Aorta (tissue), 5 donors: Measurements from ENCODE around the gene PRPH. TPM values are rescaled to one million over a fixed set of nuclear protein-coding genes. Genes with fewer than 3 reads are reported as not detected.
"Not testable (repeated sequence)": the region's sequence is repeated elsewhere in the genome, so short reads cannot be mapped to it uniquely, and the experiment has no call there.

ENCODE experiments used
- ATAC-seq: fragments of 200-7000 bp; cut with Tn5 transposase; one replicate; pipeline ENCODE4 v1.9.1; 2022; ENCODE audit warnings: moderate library complexity; ENCODE audit not compliant: low FRiP score
- DNase-seq, 2 donors: peaks; one replicate each; pipeline ENCODE4 v3.0.0-alpha.2; 2020
- H3K27ac ChIP-seq, 2 donors: one replicate each; pipeline ENCODE4 v1.5.1; 2013; ENCODE audit warnings: low read length in 2 of 2, mild to moderate bottlenecking in 2 of 2, moderate library complexity in 2 of 2, control low read depth in 1 of 2, inconsistent platforms in 1 of 2, low read depth in 1 of 2
- H3K27me3 ChIP-seq, 2 donors: one replicate each; pipeline ENCODE4 v1.6.1; 2013; ENCODE audit warnings: control low read depth in 1 of 2, low read length in 1 of 2, mild to moderate bottlenecking in 1 of 2, moderate library complexity in 1 of 2; ENCODE audit not compliant: insufficient read depth in 2 of 2, control insufficient read depth in 1 of 2
- H3K36me3 ChIP-seq, 2 donors: one replicate each; pipeline ENCODE4 v1.6.1; 2013; ENCODE audit warnings: control low read depth in 1 of 2, low read length in 1 of 2, mild to moderate bottlenecking in 1 of 2; ENCODE audit not compliant: insufficient read depth in 2 of 2, control insufficient read depth in 1 of 2
- H3K4me1 ChIP-seq, 2 donors: one replicate each; pipeline ENCODE4 v1.6.1; 2013; ENCODE audit warnings: low read length in 2 of 2, control low read depth in 1 of 2, mild to moderate bottlenecking in 1 of 2, moderate library complexity in 1 of 2; ENCODE audit not compliant: insufficient read depth in 2 of 2, control insufficient read depth in 1 of 2
- H3K4me3 ChIP-seq, 2 donors: one replicate each; pipeline ENCODE4 v1.5.1; 2013; ENCODE audit warnings: low read length in 2 of 2, control low read depth in 1 of 2, mild to moderate bottlenecking in 1 of 2
- H3K9me3 ChIP-seq: one replicate; pipeline ENCODE4 v1.6.1; 2013; ENCODE audit warnings: mild to moderate bottlenecking, low read length; ENCODE audit not compliant: control insufficient read depth
- WGBS, 2 donors: extraction: QIAGEN DNeasy Blood & Tissue Kit; methylation state at CpG; one replicate each; pipeline ENCODE4 v1.1.7; 2013; 5-methylcytosine and 5-hydroxymethylcytosine counted together
- intact Hi-C, 2 donors: fragments of 100-400 bp; cut with DNase I; formaldehyde crosslinking; loops; one replicate each; pipeline versions ENCODE4 v1.14.2 to v1.15.0; 2022
- polyA plus RNA-seq, 2 donors: library from polyadenylated mRNA; stranded (reverse); fragments of 200-250 nt; gene quantifications; one replicate each; pipeline ENCODE4 v1.2.3, GENCODE V29; 2013
- total RNA-seq, 2 donors: library from RNA; stranded (reverse); fragmentation: NEBNext Ultra II Directional; extraction: Animal tissue kit (Norgen Biotek cat#: 25700); gene quantifications; one replicate each; pipeline ENCODE4 v1.2.1, GENCODE V29; 2021
- donor health status: healthy with polysubstance abuse.
- donor health status: Bipolar disorder and iron deficiency.
- donor health status: DM: no; HTN: no; CAD: no.
- donor health status: DM: no; HTN: no; CAD: no.
- donor health status: DM: yes; HTN: yes; CAD: no.

The PRPH gene
- total and polyA plus RNA-seq, 4 donors = 0.49 to 13.8 (median 5.4) TPM; not detected in 1

DNA sequence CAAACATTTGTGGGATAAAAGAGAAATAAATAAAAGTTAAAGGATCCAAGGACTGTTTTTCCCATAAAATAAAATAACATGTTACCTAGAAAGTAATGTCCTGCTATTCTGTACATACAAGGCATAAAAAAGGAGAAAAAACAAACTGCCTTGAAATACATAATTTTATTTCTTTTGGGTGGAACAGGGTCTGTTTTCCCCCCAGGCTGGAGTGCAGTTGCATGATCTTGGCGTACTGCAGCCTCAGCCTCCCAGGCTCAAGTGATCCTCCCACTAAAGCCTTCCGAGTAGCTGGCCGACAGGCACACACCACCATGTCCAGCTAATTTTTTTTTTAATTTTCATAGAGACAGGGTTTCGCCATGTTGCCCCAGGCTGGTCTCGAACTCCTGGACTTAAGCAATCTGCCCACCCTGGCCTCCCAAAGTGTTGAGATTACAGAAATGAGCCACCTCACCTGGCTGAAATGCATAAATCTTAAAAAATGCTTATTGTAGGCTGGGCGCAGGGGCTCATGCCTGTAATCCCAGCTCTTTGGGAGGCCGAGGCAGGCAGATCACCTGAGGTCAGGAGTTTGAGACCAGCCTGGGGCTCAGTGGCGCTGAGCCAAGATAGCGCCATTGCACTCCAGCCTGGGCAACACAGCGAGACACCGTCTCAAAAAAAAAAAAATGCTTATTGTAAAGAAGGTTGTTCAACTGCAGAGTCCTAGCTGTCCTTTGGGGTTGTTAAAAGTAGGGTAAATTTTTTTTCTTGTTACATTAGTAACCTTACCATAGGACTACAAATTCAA, 34.2 kb upstream of the PRPH start:
- DNase-seq (no peak), ATAC-seq (no peak)
- Histone ChIP-seq H3K36me3 (no peaks in the 10 kb centered on the region), H3K27ac (peak overlapping the region; percentile 37 to 96), H3K4me1 (peaks cover 0 to 4% of the 10 kb centered on the region in 2 donors), H3K27me3 (no peaks in the 10 kb centered on the region), H3K9me3 (no peaks in the 10 kb centered on the region), H3K4me3 (no peak overlapping the region)
- intact Hi-C loops = loop anchor here in 1 of 2 donors (10.0 kb wide), 1 partner anchor 126 kb away; the partner anchor contains the start of gene TUBA1B
- WGBS, 2 donors = 54 to 55% methylated on average over 11 of the region's 11 CpGs

DNA sequence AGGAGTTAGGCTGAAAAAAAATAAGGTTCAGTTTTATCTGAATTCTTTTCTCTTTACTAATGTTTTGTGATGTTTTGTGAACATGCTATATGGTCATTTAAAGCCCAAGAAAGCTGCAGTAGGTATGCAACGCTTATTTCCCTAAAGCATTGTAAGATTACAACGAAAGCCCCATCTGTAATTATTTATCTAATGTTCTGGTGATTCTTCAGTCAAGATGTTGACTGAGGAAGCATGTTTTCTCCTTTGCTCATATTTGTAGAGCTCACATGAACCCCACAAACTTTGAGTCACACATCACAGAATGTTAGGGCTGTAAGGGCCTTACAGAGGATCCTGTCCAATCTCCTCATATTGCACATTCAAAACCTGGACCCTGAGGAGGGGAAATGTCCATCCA, 33.2 kb upstream of the PRPH start:
- intact Hi-C loops = loop anchor here in 1 of 2 donors (10.0 kb wide), 1 partner anchor 127 kb away; the partner anchor contains the start of gene TUBA1B
- Histone ChIP-seq H3K27me3 (no peaks in the 10 kb centered on the region), H3K9me3 (no peaks in the 10 kb centered on the region), H3K4me3 (no peak overlapping the region), H3K27ac (no peak overlapping the region), H3K4me1 (peaks cover 0 to 4% of the 10 kb centered on the region in 2 donors), H3K36me3 (no peaks in the 10 kb centered on the region)
- ATAC-seq (no peak), DNase-seq (no peak)
- 77 to 85% methylated on average over 2 of the region's 2 CpGs for WGBS, 2 donors

DNA sequence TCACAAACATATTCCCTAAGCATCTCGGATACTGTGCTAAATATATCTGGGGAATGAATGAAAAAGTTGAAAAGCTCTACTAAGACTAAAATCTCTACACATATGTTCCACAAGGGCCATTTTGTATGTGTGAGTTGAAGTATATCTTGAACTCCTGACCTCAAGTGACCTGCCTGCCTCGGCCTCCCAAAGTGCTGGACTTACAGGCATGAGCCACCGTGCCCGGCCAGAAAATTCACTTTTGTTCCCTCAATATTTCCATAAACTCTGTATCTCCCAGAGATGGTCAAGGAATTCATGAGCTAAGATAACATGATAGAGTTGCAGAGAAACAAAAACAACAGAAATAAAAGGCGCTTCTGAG, 31.6 kb upstream of the PRPH start:
- ATAC-seq (no peak), DNase-seq (no peak)
- H3K4me1 ChIP-seq = peaks cover 0 to 11% of the 10 kb centered on the region in 2 donors
- H3K36me3 ChIP-seq = no peaks in the 10 kb centered on the region
- H3K4me3 ChIP-seq = no peak overlapping the region
- WGBS, 2 donors = 68 to 69% methylated on average over 5 of the region's 5 CpGs
- intact Hi-C loops = loop anchor here in 1 of 2 donors (10.0 kb wide), 1 partner anchor 129 kb away; the partner anchor contains the start of gene TUBA1B
- no peak overlapping the region for H3K27ac ChIP-seq
- H3K9me3 ChIP-seq = no peaks in the 10 kb centered on the region
- H3K27me3 ChIP-seq = no peaks in the 10 kb centered on the region

DNA sequence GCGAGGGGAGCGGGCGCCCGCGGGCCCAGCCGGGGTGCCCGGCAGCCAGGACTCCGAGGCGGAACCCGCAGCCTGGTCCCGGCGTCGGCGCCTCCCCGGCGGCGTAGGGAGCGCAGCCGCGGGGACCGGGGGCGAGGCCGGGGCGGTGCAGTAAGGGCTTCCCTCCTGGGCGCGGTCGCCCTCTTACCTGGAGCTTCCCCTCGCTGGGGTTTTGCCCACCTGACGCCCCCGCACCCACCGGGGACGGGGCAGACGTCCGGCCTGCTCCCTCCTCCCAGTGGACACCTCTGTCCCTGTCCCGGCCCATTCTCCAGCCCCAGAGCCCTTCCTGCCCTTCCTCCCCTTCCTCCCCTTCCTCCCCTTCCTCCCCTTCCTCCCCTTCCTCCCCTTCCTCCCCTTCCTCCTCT, 30.5 kb upstream of the PRPH start:
- Histone ChIP-seq H3K4me1 (peaks cover 0 to 10% of the 10 kb centered on the region in 2 donors), H3K4me3 (peak overlapping the region; percentile 63 to 95), H3K27me3 (no peaks in the 10 kb centered on the region), H3K36me3 (no peaks in the 10 kb centered on the region), H3K27ac (peak overlapping the region; percentile 44 to 93), H3K9me3 (no peaks in the 10 kb centered on the region)
- intact Hi-C loops = loop anchor here in 1 of 2 donors (2.0 to 10.0 kb wide), 2 partner anchors 30 to 130 kb away; partner anchors contain the start of gene TUBA1B
- 0 to 1% methylated on average over 12 to 35 of the region's 35 CpGs for WGBS, 2 donors
- ATAC-seq (peak; percentile 69), DNase-seq (no peak)

DNA sequence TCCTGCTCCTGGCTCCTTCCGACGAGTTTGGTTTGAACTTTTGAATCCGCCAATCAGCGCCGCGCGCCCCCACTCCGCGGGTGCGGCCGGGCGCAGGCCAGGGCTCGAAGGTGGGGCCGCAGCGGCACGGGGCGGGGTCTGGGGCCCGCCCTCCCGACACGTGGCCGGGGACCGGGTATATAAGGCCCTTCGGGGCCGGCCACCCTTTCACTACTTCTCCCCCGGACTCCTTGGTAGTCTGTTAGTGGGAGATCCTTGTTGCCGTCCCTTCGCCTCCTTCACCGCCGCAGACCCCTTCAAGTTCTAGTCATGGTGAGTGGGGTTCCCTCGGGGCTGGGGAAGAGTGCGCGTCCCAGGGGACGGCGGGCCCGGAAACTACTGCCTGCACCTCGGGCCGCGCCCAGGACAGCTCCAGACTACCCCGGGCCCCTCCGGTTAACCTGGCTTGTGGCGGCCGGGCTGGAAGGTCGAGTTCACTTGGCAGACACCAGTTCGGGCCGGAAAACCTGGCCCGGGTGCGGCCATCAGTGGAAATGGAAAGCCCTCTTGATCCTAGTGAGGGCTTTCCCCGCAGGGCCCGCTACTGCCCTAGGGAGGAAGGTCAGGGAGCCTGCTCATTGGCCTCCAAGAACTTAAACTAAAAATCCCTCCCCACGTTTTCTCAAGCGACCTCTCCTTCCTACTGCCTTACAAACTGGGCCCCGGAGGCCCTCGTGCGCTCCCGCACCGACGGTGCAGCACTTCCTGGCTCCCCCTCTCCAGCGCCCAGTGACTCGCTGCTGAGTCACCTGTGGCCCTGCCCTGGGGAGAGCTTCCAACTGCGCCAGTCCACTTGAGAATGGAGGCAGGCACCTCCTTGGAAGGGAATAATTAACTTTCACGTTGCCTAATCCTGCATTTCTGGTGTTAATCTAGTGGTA, 29.8 kb upstream of the PRPH start, which contains the start of gene TUBA1C:
Gene TUBA1C (plus strand): TSS at position 210 of the 920 bp plus-strand sequence. CDS start 100 bp downstream, at position 310.
- 0% methylated on average over 54 to 61 of the region's 61 CpGs for WGBS, 2 donors
- no peaks in the 10 kb centered on the region for H3K36me3 ChIP-seq
- H3K4me3 ChIP-seq = peak within 1 kb of the TSS; percentile 63 to 95
- ATAC-seq (peak; percentile 98), DNase-seq (peak; percentile 97)
- H3K9me3 ChIP-seq = no peaks in the 10 kb centered on the region
- H3K27ac ChIP-seq = peak within 1 kb of the TSS; percentile 85 to 93
- H3K27me3 ChIP-seq = no peaks in the 10 kb centered on the region
- intact Hi-C loops = loop anchor here in 1 of 2 donors (2.0 to 10.0 kb wide), 2 partner anchors 30 to 130 kb away; partner anchors contain the start of gene TUBA1B
- peaks cover 0 to 6% of the 10 kb centered on the region in 2 donors for H3K4me1 ChIP-seq

DNA sequence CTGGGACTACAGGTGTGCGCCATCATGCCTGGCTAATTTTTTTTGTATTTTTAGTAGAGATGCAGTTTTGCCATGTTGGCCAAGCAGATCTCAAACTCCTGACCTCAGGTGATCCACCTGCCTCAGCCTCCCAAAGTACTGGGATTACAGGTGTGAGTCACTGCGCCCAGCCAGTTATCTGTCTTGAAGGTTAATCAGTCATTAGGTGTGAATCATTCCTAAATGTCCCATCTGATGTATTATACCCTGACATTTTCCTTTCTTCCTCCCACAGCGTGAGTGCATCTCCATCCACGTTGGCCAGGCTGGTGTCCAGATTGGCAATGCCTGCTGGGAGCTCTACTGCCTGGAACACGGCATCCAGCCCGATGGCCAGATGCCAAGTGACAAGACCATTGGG, 25.8 kb upstream of the PRPH start:
- H3K36me3 ChIP-seq = peaks cover 10% of the 10 kb centered on the region in 2 donors
- not testable (repeated sequence) for H3K4me1 ChIP-seq, DNase-seq, H3K4me3 ChIP-seq, ATAC-seq, H3K27ac ChIP-seq, H3K9me3 ChIP-seq, H3K27me3 ChIP-seq
- intact Hi-C loops = loop anchor here in 1 of 2 donors (10.0 kb wide), 1 partner anchor 134 kb away; the partner anchor contains the start of gene TUBA1B
- WGBS, 2 donors = 49 to 61% methylated on average over 5 to 6 of the region's 6 CpGs

DNA sequence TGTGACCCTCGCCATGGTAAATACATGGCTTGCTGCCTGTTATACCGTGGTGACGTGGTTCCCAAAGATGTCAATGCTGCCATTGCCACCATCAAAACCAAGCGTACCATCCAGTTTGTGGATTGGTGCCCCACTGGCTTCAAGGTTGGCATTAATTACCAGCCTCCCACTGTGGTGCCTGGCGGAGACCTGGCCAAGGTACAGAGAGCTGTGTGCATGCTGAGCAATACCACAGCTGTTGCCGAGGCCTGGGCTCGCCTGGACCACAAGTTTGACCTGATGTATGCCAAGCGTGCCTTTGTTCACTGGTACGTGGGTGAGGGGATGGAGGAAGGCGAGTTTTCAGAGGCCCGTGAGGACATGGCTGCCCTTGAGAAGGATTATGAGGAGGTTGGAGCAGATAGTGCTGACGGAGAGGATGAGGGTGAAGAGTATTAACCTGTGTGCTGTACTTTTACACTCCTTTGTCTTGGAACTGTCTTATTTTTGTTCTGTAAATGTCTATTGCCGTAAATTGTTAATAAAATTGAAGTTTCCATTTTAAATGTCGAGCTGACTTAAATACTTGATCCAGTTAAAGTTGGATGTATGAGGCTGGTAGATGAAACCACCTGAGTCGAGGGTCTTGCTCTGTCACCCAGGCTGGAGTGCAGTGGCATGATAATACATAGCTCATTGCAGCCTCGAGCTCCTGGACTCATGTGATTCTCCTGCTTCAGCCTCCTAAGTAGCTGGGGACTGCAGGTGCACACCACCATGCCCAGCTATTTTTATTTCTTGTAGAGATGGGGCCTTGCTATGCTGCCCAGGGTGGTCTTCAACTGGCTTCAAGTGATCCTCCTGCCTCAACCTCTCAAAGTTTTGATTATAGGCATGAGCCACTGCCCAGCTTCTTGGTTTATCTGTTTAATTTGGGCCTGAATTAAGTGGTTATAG, 21.9 kb upstream of the PRPH start:
- Histone ChIP-seq H3K4me1 (no peaks in the 10 kb centered on the region), H3K9me3 (no peaks in the 10 kb centered on the region), H3K36me3 (peaks cover 10% of the 10 kb centered on the region in 2 donors), H3K27me3 (no peaks in the 10 kb centered on the region), H3K27ac (no peak overlapping the region), H3K4me3 (no peak overlapping the region)
- ATAC-seq (no peak), DNase-seq (peak in 1 of 2 donors; percentile 24)
- WGBS, 2 donors = 95 to 96% methylated on average over 16 of the region's 16 CpGs
- intact Hi-C loops = no loop called here
